K562 (cell line): Measurements from ENCODE around the gene TMEM61. TPM values are rescaled to one million over a fixed set of nuclear protein-coding genes. Genes with fewer than 3 reads are reported as not detected.
A peak's percentile ranks its signal among the peaks of the same experiment; 100 is the strongest.

Experiments
- BHLHE40 ChIP-seq: IDR thresholded peaks from 2 replicates; pipeline ENCODE4 v1.6.1; 2011; ENCODE audit warnings: low read length, improper control_type of control experiment
- CREM ChIP-seq: IDR thresholded peaks from 2 replicates; pipeline ENCODE4 v1.6.1; 2014; ENCODE audit warnings: antibody characterized with exemption, low read depth
- FOSL1 ChIP-seq: fragments of 200-800 bp; sonication (Bioruptor generic); conservative IDR thresholded peaks from 2 replicates; pipeline ENCODE4 v1.6.1; 2016; ENCODE audit warnings: missing genetic modification characterization, missing compliant biosample characterization
- JUND ChIP-seq, 2 experiments: IDR thresholded peaks; 2 replicates in 1 of 2; 3 replicates in 1 of 2; pipeline ENCODE4 v1.6.1; 2011; ENCODE audit warnings: borderline replicate concordance in 2 of 2, low read depth in 2 of 2, low read length in 2 of 2, improper control_type of control experiment in 1 of 2, missing biosample characterization in 1 of 2, missing genetic modification characterization in 1 of 2, missing genetic modification reagents in 1 of 2
- KDM1A ChIP-seq, 2 experiments: fragments of 450-650 bp; IDR thresholded peaks; 2 replicates each; pipeline ENCODE4 v1.6.1; 2016; ENCODE audit warnings: mild to moderate bottlenecking in 2 of 2
- LEF1 ChIP-seq: fragments of 450-650 bp; IDR thresholded peaks from 2 replicates; pipeline ENCODE4 v1.6.1; 2016; ENCODE audit warnings: mild to moderate bottlenecking
- NR1H2 ChIP-seq: sonication (generic); formaldehyde crosslinking; IDR thresholded peaks from 2 replicates; pipeline ENCODE4 v1.4.0; 2020; ENCODE audit warnings: mild to moderate bottlenecking, missing genetic modification reagents
- polyA plus RNA-seq, 8 experiments: library from polyadenylated mRNA; depleted of rRNA in 4 of 8; stranded (reverse) in 5 of 8; unstranded in 3 of 8; fragments of >200 nt; fragmentation: Nextera tagmentation in 2 of 8; fragmentation: Illumina TruSeq in 1 of 8; extraction: Ambion mirVana in 2 of 8; extraction: Trizol in 1 of 8; gene quantifications; 2 replicates each; pipeline versions ENCODE4 v1.2.1 to v1.2.3, GENCODE V29; 2011 to 2014; ENCODE audit warnings: inconsistent platforms in 1 of 8, missing spikeins in 1 of 8
- total RNA-seq, 7 experiments: library from RNA; depleted of rRNA in 6 of 7; stranded (reverse); fragments of >200 nt in 6 of 7; fragmentation: Illumina TruSeq in 2 of 7; extraction: Trizol in 2 of 7; gene quantifications; 2 replicates each; pipeline versions ENCODE4 v1.2.1 to v1.2.3, GENCODE V29; 2011 to 2021; ENCODE audit warnings: low replicate concordance in 1 of 7
- TF ChIP-seq, protein P1 (sequence below): fragments of 200-600 bp; sonication (generic); IDR thresholded peaks from one replicate; pipeline ENCODE4 v1.6.1; 2012; ENCODE audit warnings: mild to moderate bottlenecking, low read depth, low read length, inconsistent platforms
- TF ChIP-seq, protein P2 (sequence below): sonication (generic); formaldehyde crosslinking; IDR thresholded peaks from 2 replicates; pipeline ENCODE4 v1.9.0; 2022; ENCODE audit warnings: mild to moderate bottlenecking, missing genetic modification reagents
- TF ChIP-seq, protein P3 (sequence below): sonication (generic); formaldehyde crosslinking; IDR thresholded peaks from 2 replicates; pipeline ENCODE4 v1.9.0; 2022; ENCODE audit warnings: mild to moderate bottlenecking, missing genetic modification reagents
- TF ChIP-seq, protein P4 (sequence below), 2 experiments: fragments of 450-650 bp in 1 of 2; sonication (generic) in 1 of 2; formaldehyde crosslinking in 1 of 2; IDR thresholded peaks in 1 of 2; conservative IDR thresholded peaks in 1 of 2; 2 replicates each; pipeline versions ENCODE4 v1.6.1 to v1.8.1; 2016 to 2023; ENCODE audit warnings: mild to moderate bottlenecking in 2 of 2, moderate library complexity in 2 of 2, inconsistent platforms in 1 of 2, missing genetic modification reagents in 1 of 2
- TF ChIP-seq, protein P5 (sequence below): fragments of 450-650 bp; conservative IDR thresholded peaks from 2 replicates; pipeline ENCODE4 v1.6.1; 2016; ENCODE audit warnings: missing genetic modification characterization, low read depth, mild to moderate bottlenecking, missing compliant biosample characterization, moderate library complexity

The TMEM61 gene
- total and polyA plus RNA-seq, 9 of the 15 experiments (the other 6 are each of a cell fraction or from before 2014, with no cell fraction given), result not detected

GRCh38 chr1:54971317-54971791 lies 9.1 kb upstream of the TMEM61 start (continued):
- TF ChIP-seq, protein P1, sequence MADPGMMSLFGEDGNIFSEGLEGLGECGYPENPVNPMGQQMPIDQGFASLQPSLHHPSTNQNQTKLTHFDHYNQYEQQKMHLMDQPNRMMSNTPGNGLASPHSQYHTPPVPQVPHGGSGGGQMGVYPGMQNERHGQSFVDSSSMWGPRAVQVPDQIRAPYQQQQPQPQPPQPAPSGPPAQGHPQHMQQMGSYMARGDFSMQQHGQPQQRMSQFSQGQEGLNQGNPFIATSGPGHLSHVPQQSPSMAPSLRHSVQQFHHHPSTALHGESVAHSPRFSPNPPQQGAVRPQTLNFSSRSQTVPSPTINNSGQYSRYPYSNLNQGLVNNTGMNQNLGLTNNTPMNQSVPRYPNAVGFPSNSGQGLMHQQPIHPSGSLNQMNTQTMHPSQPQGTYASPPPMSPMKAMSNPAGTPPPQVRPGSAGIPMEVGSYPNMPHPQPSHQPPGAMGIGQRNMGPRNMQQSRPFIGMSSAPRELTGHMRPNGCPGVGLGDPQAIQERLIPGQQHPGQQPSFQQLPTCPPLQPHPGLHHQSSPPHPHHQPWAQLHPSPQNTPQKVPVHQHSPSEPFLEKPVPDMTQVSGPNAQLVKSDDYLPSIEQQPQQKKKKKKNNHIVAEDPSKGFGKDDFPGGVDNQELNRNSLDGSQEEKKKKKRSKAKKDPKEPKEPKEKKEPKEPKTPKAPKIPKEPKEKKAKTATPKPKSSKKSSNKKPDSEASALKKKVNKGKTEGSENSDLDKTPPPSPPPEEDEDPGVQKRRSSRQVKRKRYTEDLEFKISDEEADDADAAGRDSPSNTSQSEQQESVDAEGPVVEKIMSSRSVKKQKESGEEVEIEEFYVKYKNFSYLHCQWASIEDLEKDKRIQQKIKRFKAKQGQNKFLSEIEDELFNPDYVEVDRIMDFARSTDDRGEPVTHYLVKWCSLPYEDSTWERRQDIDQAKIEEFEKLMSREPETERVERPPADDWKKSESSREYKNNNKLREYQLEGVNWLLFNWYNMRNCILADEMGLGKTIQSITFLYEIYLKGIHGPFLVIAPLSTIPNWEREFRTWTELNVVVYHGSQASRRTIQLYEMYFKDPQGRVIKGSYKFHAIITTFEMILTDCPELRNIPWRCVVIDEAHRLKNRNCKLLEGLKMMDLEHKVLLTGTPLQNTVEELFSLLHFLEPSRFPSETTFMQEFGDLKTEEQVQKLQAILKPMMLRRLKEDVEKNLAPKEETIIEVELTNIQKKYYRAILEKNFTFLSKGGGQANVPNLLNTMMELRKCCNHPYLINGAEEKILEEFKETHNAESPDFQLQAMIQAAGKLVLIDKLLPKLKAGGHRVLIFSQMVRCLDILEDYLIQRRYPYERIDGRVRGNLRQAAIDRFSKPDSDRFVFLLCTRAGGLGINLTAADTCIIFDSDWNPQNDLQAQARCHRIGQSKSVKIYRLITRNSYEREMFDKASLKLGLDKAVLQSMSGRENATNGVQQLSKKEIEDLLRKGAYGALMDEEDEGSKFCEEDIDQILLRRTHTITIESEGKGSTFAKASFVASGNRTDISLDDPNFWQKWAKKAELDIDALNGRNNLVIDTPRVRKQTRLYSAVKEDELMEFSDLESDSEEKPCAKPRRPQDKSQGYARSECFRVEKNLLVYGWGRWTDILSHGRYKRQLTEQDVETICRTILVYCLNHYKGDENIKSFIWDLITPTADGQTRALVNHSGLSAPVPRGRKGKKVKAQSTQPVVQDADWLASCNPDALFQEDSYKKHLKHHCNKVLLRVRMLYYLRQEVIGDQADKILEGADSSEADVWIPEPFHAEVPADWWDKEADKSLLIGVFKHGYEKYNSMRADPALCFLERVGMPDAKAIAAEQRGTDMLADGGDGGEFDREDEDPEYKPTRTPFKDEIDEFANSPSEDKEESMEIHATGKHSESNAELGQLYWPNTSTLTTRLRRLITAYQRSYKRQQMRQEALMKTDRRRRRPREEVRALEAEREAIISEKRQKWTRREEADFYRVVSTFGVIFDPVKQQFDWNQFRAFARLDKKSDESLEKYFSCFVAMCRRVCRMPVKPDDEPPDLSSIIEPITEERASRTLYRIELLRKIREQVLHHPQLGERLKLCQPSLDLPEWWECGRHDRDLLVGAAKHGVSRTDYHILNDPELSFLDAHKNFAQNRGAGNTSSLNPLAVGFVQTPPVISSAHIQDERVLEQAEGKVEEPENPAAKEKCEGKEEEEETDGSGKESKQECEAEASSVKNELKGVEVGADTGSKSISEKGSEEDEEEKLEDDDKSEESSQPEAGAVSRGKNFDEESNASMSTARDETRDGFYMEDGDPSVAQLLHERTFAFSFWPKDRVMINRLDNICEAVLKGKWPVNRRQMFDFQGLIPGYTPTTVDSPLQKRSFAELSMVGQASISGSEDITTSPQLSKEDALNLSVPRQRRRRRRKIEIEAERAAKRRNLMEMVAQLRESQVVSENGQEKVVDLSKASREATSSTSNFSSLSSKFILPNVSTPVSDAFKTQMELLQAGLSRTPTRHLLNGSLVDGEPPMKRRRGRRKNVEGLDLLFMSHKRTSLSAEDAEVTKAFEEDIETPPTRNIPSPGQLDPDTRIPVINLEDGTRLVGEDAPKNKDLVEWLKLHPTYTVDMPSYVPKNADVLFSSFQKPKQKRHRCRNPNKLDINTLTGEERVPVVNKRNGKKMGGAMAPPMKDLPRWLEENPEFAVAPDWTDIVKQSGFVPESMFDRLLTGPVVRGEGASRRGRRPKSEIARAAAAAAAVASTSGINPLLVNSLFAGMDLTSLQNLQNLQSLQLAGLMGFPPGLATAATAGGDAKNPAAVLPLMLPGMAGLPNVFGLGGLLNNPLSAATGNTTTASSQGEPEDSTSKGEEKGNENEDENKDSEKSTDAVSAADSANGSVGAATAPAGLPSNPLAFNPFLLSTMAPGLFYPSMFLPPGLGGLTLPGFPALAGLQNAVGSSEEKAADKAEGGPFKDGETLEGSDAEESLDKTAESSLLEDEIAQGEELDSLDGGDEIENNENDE, result no peak
- TF ChIP-seq, protein P2, sequence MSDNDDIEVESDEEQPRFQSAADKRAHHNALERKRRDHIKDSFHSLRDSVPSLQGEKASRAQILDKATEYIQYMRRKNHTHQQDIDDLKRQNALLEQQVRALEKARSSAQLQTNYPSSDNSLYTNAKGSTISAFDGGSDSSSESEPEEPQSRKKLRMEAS (CRISPR knock-in tag), result peak; percentile 53
- TF ChIP-seq BHLHE40, result peak; percentile 96
- TF ChIP-seq FOSL1 (tag), result peak; percentile 63; the same call in 1 of the 2 replicates
- TF ChIP-seq, protein P3, sequence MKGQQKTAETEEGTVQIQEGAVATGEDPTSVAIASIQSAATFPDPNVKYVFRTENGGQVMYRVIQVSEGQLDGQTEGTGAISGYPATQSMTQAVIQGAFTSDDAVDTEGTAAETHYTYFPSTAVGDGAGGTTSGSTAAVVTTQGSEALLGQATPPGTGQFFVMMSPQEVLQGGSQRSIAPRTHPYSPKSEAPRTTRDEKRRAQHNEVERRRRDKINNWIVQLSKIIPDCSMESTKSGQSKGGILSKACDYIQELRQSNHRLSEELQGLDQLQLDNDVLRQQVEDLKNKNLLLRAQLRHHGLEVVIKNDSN (CRISPR knock-in tag), result 0 out of 2 replicates have a peak, but pooled peaks have one; percentile 23
- TF ChIP-seq, protein P4, sequence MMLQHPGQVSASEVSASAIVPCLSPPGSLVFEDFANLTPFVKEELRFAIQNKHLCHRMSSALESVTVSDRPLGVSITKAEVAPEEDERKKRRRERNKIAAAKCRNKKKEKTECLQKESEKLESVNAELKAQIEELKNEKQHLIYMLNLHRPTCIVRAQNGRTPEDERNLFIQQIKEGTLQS (IDR thresholded peaks at IDR 0.05), result peak; percentile 26; the same call in 1 of the 2 replicates
- TF ChIP-seq, protein P4 (CRISPR knock-in tag; conservative IDR thresholded peaks at IDR 0.05), result no peak
- no peak for TF ChIP-seq NR1H2 (CRISPR knock-in tag)
- peak; percentile 30; the same call in 1 of the 2 replicates for TF ChIP-seq LEF1
- no peak for TF ChIP-seq JUND (IDR thresholded peaks at IDR 0.05; ENCODE audit: borderline replicate concordance, low read depth, low read length)
- TF ChIP-seq JUND (tag; IDR thresholded peaks at IDR 0.05; ENCODE audit: borderline replicate concordance, low read depth, low read length), result peak; percentile 31; the same call in 1 of the 3 replicates
- TF ChIP-seq CREM, result peak; percentile 34; the same call in 1 of the 2 replicates
- TF ChIP-seq KDM1A (IDR thresholded peaks at IDR 0.05), result no peak
- TF ChIP-seq, protein P5, sequence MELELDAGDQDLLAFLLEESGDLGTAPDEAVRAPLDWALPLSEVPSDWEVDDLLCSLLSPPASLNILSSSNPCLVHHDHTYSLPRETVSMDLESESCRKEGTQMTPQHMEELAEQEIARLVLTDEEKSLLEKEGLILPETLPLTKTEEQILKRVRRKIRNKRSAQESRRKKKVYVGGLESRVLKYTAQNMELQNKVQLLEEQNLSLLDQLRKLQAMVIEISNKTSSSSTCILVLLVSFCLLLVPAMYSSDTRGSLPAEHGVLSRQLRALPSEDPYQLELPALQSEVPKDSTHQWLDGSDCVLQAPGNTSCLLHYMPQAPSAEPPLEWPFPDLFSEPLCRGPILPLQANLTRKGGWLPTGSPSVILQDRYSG (tag), result no peak
